Renal pelvis (tissue), 4 donors: Measurements from ENCODE around the gene LRRC55. TPM values are rescaled to one million over a fixed set of nuclear protein-coding genes. Genes with fewer than 3 reads are reported as not detected.

Source experiments
- DNase-seq: peaks from one replicate; pipeline ENCODE4 v3.0.0-alpha.2; 2013
- polyA plus RNA-seq, 3 donors: library from polyadenylated mRNA; unstranded; fragments of 120-200 nt; gene quantifications; one replicate each; pipeline ENCODE4 v1.2.1, GENCODE V29; 2013; ENCODE audit not compliant: insufficient read length in 3 of 3

LRRC55 gene
- polyA plus RNA-seq, 3 donors = 3.4 to 4.5 (median 4.5) TPM

- no peak for DNase-seq
These were observed 16.0 kb downstream of the LRRC55 start for GRCh38 chr11:57197762-57198161.

GRCh38 chr11:57199330-57199729 lies 17.6 kb downstream of the LRRC55 start:
- no peak for DNase-seq

GRCh38 chr11:57200917-57201316 lies 19.2 kb downstream of the LRRC55 start:
- no peak for DNase-seq

- no peak for DNase-seq
These were observed 20.5 kb downstream of the LRRC55 start for GRCh38 chr11:57202281-57202680.

- DNase-seq = peak; percentile 76
These were observed 21.6 kb downstream of the LRRC55 start for GRCh38 chr11:57203359-57203758.

DNA sequence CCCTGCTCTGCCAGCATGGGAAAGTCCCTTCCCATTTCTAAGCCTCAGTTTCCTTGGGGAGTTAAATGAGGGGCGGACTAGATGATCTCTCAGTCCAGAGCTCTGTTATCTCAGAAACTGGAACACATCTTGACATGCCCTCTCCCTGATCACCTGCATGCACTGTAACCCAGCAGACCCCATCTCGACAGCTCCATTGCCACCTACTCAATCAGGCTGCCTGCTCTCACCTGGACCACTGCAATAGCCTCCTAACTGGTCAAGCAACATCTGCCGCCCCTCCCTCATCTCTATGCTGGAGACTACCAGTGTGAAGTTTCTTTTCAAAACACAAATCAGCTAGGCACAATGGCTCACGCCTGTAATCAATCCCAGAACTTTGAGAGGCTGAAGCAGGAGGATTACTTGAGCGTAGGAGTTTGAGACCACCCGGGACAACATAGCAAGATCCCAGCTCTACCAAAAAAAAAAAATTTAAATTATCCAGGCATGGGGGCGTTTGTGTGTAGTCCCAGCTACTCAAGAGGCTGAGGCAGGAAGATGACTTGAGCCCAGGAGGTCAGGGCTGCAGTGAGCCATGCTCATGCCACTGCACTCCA lies 22.2 kb downstream of the LRRC55 start:
- no peak for DNase-seq

DNA sequence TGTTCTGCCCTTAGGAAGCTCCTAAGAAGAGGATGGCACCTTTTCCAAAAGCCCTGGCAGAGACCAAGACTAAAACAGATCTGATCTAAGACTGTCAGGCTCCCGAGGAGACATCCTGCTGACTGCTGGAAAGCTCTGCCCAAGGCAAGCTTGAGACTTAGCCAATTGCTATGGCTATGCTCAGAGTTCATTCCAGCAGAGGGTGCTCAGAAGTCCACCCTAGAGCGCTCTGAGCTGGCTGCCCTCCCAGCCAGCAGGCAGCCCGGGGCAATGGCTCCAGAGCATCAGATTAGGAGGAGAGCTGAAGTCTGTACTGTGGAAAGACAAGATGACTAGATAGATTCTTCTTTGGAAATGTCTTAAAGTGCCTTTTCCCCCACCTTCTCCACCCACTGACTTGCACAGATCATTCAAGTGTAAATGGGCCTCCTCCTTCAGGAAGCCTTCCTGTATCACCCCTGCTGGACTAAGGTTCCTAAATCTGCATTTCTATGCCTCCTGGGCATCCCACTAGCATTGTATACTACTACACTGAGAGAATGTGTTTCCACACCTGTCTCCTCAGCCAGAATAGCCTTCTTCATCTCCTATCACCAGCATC lies 23.4 kb downstream of the LRRC55 start:
- DNase-seq = no peak

GRCh38 chr11:57207168-57207567 lies 25.4 kb downstream of the LRRC55 start:
- DNase-seq = no peak

DNA sequence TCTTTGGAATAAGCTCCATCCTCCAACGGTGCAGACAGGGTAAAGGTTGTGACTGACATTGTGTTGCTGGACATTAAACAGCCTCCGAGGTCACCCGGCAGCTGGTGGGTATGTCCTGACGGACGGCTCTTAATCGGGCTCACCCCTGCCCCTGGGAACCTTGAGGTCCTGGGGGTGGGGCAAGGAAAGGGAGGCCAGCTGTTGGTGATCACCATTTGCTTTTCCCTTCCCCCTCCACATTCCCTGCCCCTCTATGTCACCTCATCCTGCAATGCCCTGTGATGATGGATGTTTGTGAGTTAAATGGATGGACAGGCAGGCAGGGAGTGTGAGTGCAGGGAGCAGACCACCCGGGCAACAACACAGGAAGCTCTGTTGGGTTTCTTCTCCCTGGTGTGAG lies 29.0 kb downstream of the LRRC55 start:
- no peak for DNase-seq

DNA sequence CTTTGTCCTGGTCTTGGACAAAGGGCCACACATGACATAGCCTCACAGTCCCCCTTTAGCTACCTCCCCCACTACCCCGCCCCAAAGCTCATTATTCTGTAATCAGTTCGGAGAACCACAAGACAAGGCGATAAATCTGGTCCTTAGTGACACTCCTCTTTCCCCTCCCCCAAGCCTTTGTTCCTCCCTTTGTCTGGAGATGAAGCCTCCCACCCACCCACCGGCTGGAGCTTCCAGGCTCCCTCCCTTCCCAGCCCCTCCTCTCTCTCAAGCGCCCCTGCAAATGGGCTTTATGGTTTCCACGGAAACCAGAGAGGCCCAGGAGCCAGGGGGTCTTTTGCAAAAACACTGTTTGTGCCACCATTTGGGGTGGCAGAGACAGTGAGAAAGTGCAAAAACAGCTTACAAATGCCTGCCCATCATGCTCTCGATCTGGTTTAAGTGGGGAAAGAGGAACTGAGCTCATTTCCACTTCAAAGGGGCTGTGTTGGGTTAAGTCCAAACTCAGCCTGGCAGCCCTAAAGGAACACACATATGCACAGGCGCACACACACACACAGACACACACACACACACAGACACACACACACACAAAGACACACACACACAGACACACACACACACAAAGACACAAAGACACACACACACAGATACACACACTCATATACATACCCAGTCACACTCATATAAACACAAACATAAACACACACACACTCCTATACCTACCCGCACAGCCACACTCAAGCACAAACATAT lies 31.8 kb downstream of the LRRC55 start:
- peak; percentile 89 for DNase-seq

GRCh38 chr11:57214098-57214417 lies 32.3 kb downstream of the LRRC55 start:
- peak; percentile 37 for DNase-seq

DNA sequence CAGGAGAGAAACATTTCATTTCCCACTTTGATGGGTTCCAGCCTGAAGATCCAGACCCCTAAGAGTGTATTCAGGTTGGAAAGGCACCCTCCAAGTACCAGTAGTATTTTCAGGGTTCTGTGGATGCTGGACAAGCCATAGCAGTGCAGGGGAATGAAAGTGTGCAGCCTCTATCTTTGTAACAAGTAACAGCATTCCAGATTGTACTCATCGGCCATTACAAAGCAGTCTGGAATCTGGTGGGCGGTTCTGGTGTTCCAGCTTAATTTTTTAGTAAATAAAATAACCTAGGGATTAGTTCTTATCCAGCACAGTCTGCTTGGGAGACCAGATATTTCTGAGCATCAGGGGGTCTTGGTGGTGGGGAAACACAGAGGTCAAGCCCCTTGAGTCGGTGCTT lies 32.7 kb downstream of the LRRC55 start:
- no peak for DNase-seq

DNA sequence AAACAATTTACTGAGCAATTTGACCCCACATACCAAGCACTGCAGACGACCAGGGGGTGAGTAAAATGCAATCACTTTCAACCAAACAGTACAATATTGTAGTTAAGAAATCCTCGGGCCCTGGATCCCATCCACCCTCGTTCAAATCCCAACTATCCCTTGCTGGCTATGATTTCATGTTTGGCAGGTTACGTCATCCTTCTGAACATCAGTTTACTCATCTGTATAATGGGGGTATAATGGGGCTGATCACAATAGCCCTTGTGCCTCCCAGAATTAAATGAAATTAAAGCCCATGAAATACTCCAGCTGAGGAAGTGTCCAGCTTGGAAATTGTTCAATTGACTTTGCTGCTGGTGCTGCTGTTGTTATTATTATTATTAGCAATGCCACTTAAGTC lies 34.7 kb downstream of the LRRC55 start:
- DNase-seq = no peak

DNA sequence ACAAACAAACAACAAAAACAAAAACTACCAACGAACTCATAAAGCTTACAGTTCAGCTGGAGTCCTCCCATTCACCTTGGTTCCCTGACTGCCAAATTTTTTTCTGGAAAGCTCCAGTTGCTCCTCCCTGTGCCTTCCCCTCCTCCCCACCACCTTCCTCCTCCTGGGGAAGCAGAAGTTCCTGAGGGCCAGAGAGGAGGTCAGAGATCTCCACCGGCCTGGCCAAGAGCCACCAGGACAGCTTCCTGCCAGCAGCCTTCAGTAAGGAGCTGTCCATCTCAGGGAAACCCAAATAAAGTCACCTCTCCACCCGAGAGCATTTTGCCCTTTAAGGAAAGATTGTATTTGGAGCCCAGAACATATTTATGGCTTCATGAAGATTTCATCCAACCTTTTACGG lies 35.3 kb downstream of the LRRC55 start:
- DNase-seq = no peak

DNA sequence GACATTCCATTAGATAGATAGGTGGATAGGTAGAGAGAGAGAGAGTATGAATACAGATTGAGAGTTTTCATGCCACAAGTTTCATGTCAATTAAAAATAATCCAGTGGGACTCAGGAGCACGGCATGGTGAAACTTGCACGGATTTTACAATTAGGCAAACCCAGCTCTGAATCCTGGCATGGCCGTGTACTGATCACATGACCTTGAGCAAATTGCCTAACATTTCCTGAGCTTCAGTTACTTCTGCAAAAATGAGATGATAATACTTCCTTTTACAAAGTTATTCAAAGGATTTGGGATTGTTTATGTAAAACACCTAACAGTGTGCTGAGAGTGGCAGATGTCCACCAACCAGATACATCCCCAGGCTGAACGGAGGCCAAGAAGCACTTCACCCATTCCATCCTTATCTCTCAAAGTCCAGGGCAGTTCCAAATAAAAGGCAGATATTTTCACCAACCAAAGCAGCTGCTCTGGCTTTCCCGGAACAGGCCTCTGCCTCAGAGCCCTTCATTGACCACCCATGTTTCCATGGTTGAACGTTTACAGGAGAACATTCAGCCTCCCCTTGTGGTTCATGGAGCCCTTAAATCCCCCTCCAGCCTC lies 37.4 kb downstream of the LRRC55 start:
- DNase-seq = no peak

- no peak for DNase-seq
These were observed 40.5 kb downstream of the LRRC55 start for GRCh38 chr11:57222239-57222638.

DNA sequence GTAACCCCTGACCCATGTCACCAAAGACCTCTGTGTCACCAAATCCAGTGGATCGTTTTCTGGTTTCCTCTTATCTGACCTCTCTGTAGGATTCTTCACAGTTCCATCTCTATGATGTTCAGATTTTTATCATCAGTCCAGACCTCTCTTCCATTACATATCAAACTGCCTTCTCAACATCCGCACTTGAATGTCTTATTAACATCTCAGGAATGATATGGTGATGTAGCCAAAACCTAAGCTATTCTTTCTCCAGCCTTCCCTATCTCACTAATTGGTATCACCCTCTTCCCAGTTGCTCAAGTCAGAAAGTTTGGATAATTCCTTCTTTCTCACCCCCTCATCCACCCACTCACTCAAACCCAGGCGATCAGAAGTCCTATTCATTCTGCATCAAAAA lies 41.8 kb downstream of the LRRC55 start:
- DNase-seq = no peak

DNA sequence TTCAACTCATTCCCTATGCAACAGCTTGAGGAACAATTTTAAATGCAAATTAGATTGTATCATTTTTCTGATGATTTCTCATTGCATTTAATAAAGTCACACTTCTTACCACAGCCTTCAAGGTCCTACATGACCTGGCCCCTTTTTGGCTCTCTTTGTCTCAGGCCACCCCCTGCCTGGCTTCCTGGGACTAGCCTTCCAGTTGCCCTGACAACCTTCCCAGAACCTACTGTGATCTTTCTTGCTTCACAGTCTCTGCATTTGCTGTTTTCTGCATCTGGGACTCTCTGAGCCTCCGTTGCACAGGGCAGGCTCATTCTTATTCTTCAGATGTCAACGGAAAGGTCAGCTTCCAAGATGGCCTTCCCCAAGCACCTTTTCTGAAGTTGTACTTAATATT lies 42.4 kb downstream of the LRRC55 start:
- no peak for DNase-seq

- no peak for DNase-seq
These were observed 42.8 kb downstream of the LRRC55 start for GRCh38 chr11:57224537-57224936.

DNA sequence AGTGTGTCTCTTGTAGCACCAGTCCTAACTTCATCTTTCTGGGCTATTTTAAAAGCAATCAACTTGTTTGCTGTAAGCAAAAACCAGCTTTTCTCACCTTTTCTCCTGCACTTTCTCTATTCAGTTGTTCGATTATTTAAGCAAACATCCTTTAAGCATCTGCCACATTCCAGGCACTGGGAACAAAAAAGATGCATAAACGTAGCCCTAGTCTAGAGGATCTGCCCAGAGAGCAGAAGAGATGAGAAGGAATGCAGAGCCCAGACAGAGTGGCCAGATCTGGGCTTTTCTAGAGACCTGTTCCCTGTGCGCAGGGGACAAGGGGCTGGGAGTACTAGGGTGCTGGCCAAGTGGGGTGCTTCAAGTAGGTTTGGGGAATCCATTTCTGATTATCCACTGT lies 46.8 kb downstream of the LRRC55 start:
- no peak for DNase-seq

DNA sequence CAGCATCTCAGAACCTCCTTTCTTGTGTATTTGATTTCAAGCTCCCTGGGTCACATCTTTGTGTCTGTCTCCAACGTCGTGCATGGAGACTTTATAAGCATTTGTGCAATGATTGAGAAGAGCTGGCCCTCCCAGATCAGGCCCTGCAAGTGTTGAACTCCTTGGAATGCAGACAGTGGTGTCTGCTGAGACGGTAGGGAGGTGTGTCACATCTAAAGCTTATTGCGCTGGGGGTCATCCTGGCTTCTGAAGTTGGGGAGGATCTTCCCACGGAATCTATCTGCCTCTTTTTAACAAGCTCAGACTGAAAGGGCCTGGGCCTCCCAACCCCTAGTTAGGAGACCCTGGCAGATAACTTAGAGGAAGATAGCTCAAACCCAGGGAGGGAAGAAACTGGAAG lies 48.6 kb downstream of the LRRC55 start:
- no peak for DNase-seq

GRCh38 chr11:57230791-57231538 lies 49.2 kb downstream of the LRRC55 start:
- no peak for DNase-seq
